CMK (cell line): ENCODE measurements around the gene GOLGA6D.
"Not testable (repeated sequence)": the region's sequence is repeated elsewhere in the genome, so short reads cannot be mapped to it uniquely, and the experiment has no call there.

Source experiments
- DNase-seq: peaks from one replicate; pipeline ENCODE4 v3.0.0-alpha.2; 2010; ENCODE audit warnings: low read depth

GOLGA6D gene

GRCh38 chr15:75332093-75332492 lies 49.5 kb downstream of the GOLGA6D start:
- not testable (repeated sequence) for DNase-seq

- not testable (repeated sequence) for DNase-seq
Observed at GRCh38 chr15:75333654-75334419, 51.2 kb downstream of the GOLGA6D start.

GRCh38 chr15:75335313-75335704 lies 52.7 kb downstream of the GOLGA6D start:
- DNase-seq = no peak

GRCh38 chr15:75335705-75336355 lies 53.2 kb downstream of the GOLGA6D start, which contains the start of gene COMMD4:
Gene COMMD4, plus strand, starts transcription at chr15:75336063. Its CDS starts 27 bp downstream, at chr15:75336090.
- DNase-seq = peak; percentile 89

GRCh38 chr15:75338661-75339240 lies 56.1 kb downstream of the GOLGA6D start:
- no peak for DNase-seq

GRCh38 chr15:75339531-75340240 lies 57.1 kb downstream of the GOLGA6D start:
- DNase-seq = no peak

GRCh38 chr15:75342221-75342620 lies 59.6 kb downstream of the GOLGA6D start:
- no peak for DNase-seq

- DNase-seq = not testable (repeated sequence)
Observed at GRCh38 chr15:75343953-75344352, 61.3 kb downstream of the GOLGA6D start.
